Gastroesophageal sphincter (tissue), 3 donors: ENCODE results near the gene PANK4.

Source experiments
- CTCF ChIP-seq, 4 experiments: fragments of 200-600 bp in 2 of 4; fragments of 450-650 bp in 2 of 4; sonication (generic) in 1 of 4; IDR thresholded peaks; one replicate each; pipeline ENCODE4 v1.5.1; 2017 to 2019; ENCODE audit warnings: antibody characterized with exemption in 4 of 4, mild to moderate bottlenecking in 2 of 4, moderate library complexity in 2 of 4
- EP300 ChIP-seq: sonication (generic); formaldehyde crosslinking; IDR thresholded peaks from one replicate; pipeline ENCODE4 v1.6.1; 2017; ENCODE audit warnings: antibody characterized with exemption, mild to moderate bottlenecking
- POLR2A ChIP-seq, 2 donors: fragments of 450-650 bp; IDR thresholded peaks; one replicate each; pipeline ENCODE4 v1.6.1; 2017; ENCODE audit warnings: antibody characterized with exemption in 2 of 2, mild to moderate bottlenecking in 2 of 2, moderate library complexity in 1 of 2

GRCh38 chr1:2482588-2482987 is 43.8 kb downstream of the PANK4 start:
- TF ChIP-seq CTCF (IDR thresholded peaks at IDR 0.05) (no peak), POLR2A (IDR thresholded peaks at IDR 0.05) (no peak), EP300 (no peak)
